Vagina (tissue), 2 donors: ENCODE data around the gene PRRX1. TPM values are rescaled to one million over a fixed set of nuclear protein-coding genes. Genes with fewer than 3 reads are reported as not detected.
A peak's percentile ranks its signal among the peaks of the same experiment; 100 is the strongest.

Experiments used
- DNase-seq, 2 donors: peaks; one replicate each; pipeline ENCODE4 v3.0.0-alpha.2; 2017; ENCODE audit errors: extremely low spot score in 2 of 2
- H3K27ac ChIP-seq: fragments of 200-600 bp; sonication (generic); one replicate; pipeline ENCODE4 v1.5.1; 2019
- H3K27me3 ChIP-seq: fragments of 200-600 bp; sonication (generic); one replicate; pipeline ENCODE4 v1.5.1; 2019
- H3K36me3 ChIP-seq, 2 donors: fragments of 200-600 bp; sonication (generic); one replicate each; pipeline ENCODE4 v1.5.1; 2017 to 2019
- H3K4me1 ChIP-seq: fragments of 200-600 bp; sonication (generic); one replicate; pipeline ENCODE4 v1.5.1; 2019
- H3K4me3 ChIP-seq, 2 donors: fragments of 200-600 bp; sonication (generic); 1 replicate in 1 of 2; 2 replicates in 1 of 2; pipeline ENCODE4 v1.5.1; 2016 to 2019
- H3K9me3 ChIP-seq: fragments of 200-600 bp; sonication (generic); one replicate; pipeline ENCODE4 v1.5.1; 2019
- CTCF ChIP-seq, 3 experiments: fragments of 450-650 bp in 2 of 3; fragments of 200-600 bp in 1 of 3; sonication (generic) in 1 of 3; IDR thresholded peaks; one replicate each; pipeline ENCODE4 v1.5.1; 2017 to 2019; ENCODE audit warnings: antibody characterized with exemption in 3 of 3, mild to moderate bottlenecking in 2 of 3, moderate library complexity in 2 of 3
- POLR2A ChIP-seq, 2 donors: fragments of 450-650 bp; IDR thresholded peaks; one replicate each; pipeline ENCODE4 v1.6.1; 2017; ENCODE audit warnings: antibody characterized with exemption in 2 of 2, mild to moderate bottlenecking in 2 of 2, moderate library complexity in 2 of 2
- POLR2AphosphoS5 ChIP-seq, 2 donors: sonication (generic); formaldehyde crosslinking; IDR thresholded peaks; one replicate each; pipeline ENCODE4 v1.9.0; 2017; ENCODE audit warnings: antibody characterized with exemption in 2 of 2, mild to moderate bottlenecking in 2 of 2, low read depth in 1 of 2; ENCODE audit not compliant: insufficient read depth in 1 of 2
- intact Hi-C: fragments of 100-400 bp; cut with DNase I; formaldehyde crosslinking; loops from one replicate; pipeline ENCODE4 v1.15.1; 2023
- total RNA-seq: library from RNA; depleted of rRNA; stranded (reverse); fragments of >200 nt; gene quantifications from one replicate; pipeline ENCODE4 v1.2.3, GENCODE V29; 2016

The PRRX1 gene
- total RNA-seq, 1 donor from 2014 or later: 108 TPM

GRCh38 chr1:170703591-170703990 lies 39.7 kb downstream of the PRRX1 start:
- no peaks in the 10 kb centered on the region for H3K27me3 ChIP-seq
- no peak overlapping the region for H3K4me3 ChIP-seq
- peaks cover 77% of the 10 kb centered on the region for H3K4me1 ChIP-seq
- no peak for TF ChIP-seq CTCF (IDR thresholded peaks at IDR 0.05)
- TF ChIP-seq POLR2AphosphoS5 (IDR thresholded peaks at IDR 0.05; ENCODE audit: insufficient read depth in 1 of 2, low read depth in 1 of 2): no peak
- no peak for TF ChIP-seq POLR2A (IDR thresholded peaks at IDR 0.05)
- H3K36me3 ChIP-seq: no peaks in the 10 kb centered on the region
- no peak for DNase-seq
- H3K27ac ChIP-seq: peak overlapping the region; percentile 63
- no peaks in the 10 kb centered on the region for H3K9me3 ChIP-seq
- intact Hi-C loops: no loop called here

- H3K4me3 ChIP-seq: no peak overlapping the region
- no peaks in the 10 kb centered on the region for H3K9me3 ChIP-seq
- peaks cover 74% of the 10 kb centered on the region for H3K4me1 ChIP-seq
- TF ChIP-seq CTCF (IDR thresholded peaks at IDR 0.05) (no peak), POLR2A (IDR thresholded peaks at IDR 0.05) (no peak), POLR2AphosphoS5 (IDR thresholded peaks at IDR 0.05; ENCODE audit: insufficient read depth in 1 of 2, low read depth in 1 of 2) (no peak)
- DNase-seq: no peak
- no peak overlapping the region for H3K27ac ChIP-seq
- intact Hi-C loops: no loop called here
- no peaks in the 10 kb centered on the region for H3K27me3 ChIP-seq
- no peaks in the 10 kb centered on the region for H3K36me3 ChIP-seq
These were observed 40.3 kb downstream of the PRRX1 start for GRCh38 chr1:170704256-170704655.

GRCh38 chr1:170705981-170706380 lies 42.0 kb downstream of the PRRX1 start:
- intact Hi-C loops: no loop called here

GRCh38 chr1:170707117-170707516 lies 43.2 kb downstream of the PRRX1 start:
- Histone ChIP-seq H3K4me3 (no peak overlapping the region), H3K4me1 (peaks cover 57% of the 10 kb centered on the region), H3K27me3 (no peaks in the 10 kb centered on the region), H3K9me3 (no peaks in the 10 kb centered on the region), H3K27ac (peak overlapping the region; percentile 66), H3K36me3 (no peaks in the 10 kb centered on the region)
- no peak for DNase-seq
- TF ChIP-seq CTCF (IDR thresholded peaks at IDR 0.05): no peak
- TF ChIP-seq POLR2AphosphoS5 (IDR thresholded peaks at IDR 0.05; ENCODE audit: insufficient read depth in 1 of 2, low read depth in 1 of 2): no peak
- no peak for TF ChIP-seq POLR2A (IDR thresholded peaks at IDR 0.05)
- intact Hi-C loops: no loop called here

More at GRCh38 chr1:170705981-170706380, 42.0 kb downstream of the PRRX1 start:
- Histone ChIP-seq H3K4me3 (no peak overlapping the region), H3K9me3 (no peaks in the 10 kb centered on the region), H3K27me3 (no peaks in the 10 kb centered on the region), H3K4me1 (peaks cover 67% of the 10 kb centered on the region), H3K36me3 (no peaks in the 10 kb centered on the region), H3K27ac (no peak overlapping the region)
- TF ChIP-seq POLR2A (IDR thresholded peaks at IDR 0.05) (no peak), CTCF (IDR thresholded peaks at IDR 0.05) (no peak), POLR2AphosphoS5 (IDR thresholded peaks at IDR 0.05; ENCODE audit: insufficient read depth in 1 of 2, low read depth in 1 of 2) (no peak)
- no peak for DNase-seq

- DNase-seq: no peak
- H3K9me3 ChIP-seq: no peaks in the 10 kb centered on the region
- intact Hi-C loops: no loop called here
- no peak for TF ChIP-seq CTCF (IDR thresholded peaks at IDR 0.05)
- TF ChIP-seq POLR2AphosphoS5 (IDR thresholded peaks at IDR 0.05; ENCODE audit: insufficient read depth in 1 of 2, low read depth in 1 of 2): peak; percentile 11 to 85
- H3K36me3 ChIP-seq: no peaks in the 10 kb centered on the region
- peaks cover 52% of the 10 kb centered on the region for H3K4me1 ChIP-seq
- H3K4me3 ChIP-seq: no peak overlapping the region
- peak overlapping the region; percentile 66 for H3K27ac ChIP-seq
- no peaks in the 10 kb centered on the region for H3K27me3 ChIP-seq
These were observed 44.2 kb downstream of the PRRX1 start for GRCh38 chr1:170707959-170708655.
